Measurements from ENCODE around the gene PAOX.

DNA sequence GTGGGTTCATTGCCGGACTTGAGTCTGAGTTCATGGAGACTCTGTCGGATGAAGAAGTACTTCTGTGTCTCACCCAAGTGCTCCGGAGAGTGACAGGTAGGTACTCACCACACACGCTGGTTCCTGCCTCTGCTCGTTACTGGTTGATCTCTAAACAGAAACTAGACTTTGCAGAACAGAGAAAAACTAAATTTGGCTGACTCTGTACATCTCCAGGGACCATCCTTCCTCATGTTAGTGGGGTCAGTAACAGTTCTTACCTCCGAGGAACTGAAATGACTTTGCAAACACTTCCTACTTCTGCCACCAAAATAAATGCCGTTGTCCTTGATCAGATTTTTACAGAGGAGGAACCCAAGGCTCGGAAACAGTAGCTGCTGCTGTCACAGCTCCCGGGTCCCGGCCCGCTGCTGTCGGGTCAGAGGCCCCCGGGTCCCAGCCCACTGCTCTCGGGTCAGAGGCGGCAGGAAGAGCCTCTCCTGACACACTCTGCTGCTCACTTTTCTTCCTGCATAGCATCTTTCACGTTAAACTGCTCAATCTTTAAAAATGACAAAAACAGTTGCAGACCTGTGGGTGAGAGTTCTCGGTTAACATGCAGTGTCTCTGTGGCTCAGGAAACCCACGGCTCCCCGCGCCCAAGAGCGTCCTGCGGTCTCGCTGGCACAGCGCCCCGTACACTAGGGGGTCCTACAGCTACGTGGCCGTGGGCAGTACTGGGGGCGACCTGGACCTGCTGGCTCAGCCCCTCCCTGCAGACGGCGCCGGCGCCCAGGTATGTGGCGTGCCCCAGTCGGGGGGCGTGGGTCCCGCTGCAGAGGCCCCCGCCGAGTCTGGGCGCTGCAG is 10.1 kb downstream of the PAOX start:
- TF ChIP-seq CTCF (IDR thresholded peaks at IDR 0.05) = no peak
- no peak for TF ChIP-seq RFX5 (IDR thresholded peaks at IDR 0.05)
- TF ChIP-seq RAD21 (conservative IDR thresholded peaks at IDR 0.05 in 1 of 2, IDR thresholded peaks at IDR 0.05 in 1 of 2) = no peak
- TF ChIP-seq, protein P1, sequence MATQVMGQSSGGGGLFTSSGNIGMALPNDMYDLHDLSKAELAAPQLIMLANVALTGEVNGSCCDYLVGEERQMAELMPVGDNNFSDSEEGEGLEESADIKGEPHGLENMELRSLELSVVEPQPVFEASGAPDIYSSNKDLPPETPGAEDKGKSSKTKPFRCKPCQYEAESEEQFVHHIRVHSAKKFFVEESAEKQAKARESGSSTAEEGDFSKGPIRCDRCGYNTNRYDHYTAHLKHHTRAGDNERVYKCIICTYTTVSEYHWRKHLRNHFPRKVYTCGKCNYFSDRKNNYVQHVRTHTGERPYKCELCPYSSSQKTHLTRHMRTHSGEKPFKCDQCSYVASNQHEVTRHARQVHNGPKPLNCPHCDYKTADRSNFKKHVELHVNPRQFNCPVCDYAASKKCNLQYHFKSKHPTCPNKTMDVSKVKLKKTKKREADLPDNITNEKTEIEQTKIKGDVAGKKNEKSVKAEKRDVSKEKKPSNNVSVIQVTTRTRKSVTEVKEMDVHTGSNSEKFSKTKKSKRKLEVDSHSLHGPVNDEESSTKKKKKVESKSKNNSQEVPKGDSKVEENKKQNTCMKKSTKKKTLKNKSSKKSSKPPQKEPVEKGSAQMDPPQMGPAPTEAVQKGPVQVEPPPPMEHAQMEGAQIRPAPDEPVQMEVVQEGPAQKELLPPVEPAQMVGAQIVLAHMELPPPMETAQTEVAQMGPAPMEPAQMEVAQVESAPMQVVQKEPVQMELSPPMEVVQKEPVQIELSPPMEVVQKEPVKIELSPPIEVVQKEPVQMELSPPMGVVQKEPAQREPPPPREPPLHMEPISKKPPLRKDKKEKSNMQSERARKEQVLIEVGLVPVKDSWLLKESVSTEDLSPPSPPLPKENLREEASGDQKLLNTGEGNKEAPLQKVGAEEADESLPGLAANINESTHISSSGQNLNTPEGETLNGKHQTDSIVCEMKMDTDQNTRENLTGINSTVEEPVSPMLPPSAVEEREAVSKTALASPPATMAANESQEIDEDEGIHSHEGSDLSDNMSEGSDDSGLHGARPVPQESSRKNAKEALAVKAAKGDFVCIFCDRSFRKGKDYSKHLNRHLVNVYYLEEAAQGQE (IDR thresholded peaks at IDR 0.05) = no peak
- no peak for TF ChIP-seq POLR2AphosphoS2 (conservative IDR thresholded peaks at IDR 0.05; ENCODE audit: low read length)
- no peak for TF ChIP-seq POLR2A (IDR thresholded peaks at IDR 0.05; ENCODE audit: low read length)

Data from A549 (cell line).